ENCODE data around the gene ZNF664. TPM values are rescaled to one million over a fixed set of nuclear protein-coding genes. Genes with fewer than 3 reads are reported as not detected.

ZNF664 gene
- total and polyA plus RNA-seq, 2 of the 4 experiments (the other 2 are of a cell fraction): 29.9 to 32.6 TPM

DNA sequence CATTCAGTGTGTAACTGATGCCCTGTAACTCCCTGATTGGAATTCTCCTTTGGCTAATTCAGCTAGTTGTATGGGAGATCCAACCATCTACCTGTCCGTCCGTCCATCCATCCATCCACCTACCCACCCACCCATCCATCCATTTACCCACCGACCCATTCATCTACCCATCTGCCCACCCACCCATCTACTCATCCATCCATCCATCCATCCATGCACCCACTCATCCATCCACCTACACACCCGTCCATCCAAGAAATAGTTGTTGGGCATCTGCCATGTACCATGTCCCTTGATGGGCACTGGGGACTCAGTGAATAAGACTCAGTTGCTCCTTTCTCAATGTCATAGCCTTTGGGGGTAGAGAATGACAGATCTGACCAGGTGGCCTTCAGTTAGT lies 48.5 kb upstream of the ZNF664 start:
- no peaks in the 10 kb centered on the region; the same call in 1 of the 2 replicates for H3K36me3 ChIP-seq (ENCODE audit: control insufficient read depth, insufficient read depth, low read length)
- H3K79me1 ChIP-seq (ENCODE audit: low read depth in 1 of 2, low read length in 2 of 2): no peaks in the 10 kb centered on the region
- ATAC-seq (ENCODE audit: low read depth): no peak
- CTCF ChIA-PET: no interaction called here
- no peak overlapping the region for H3K4ac ChIP-seq (ENCODE audit: low read depth, low read length)
- no peak overlapping the region for H4K5ac ChIP-seq (ENCODE audit: low read depth, low read length)
- intact Hi-C loops (cut with micrococcal nuclease) (no loop called here), in situ Hi-C loops (cut with MboI; ENCODE audit: low sequenced_read_pairs) (no loop called here), dilution Hi-C loops (cut with HindIII; ENCODE audit: low sequenced_read_pairs, unreplicated experiment) (no loop called here)
- H4K20me1 ChIP-seq (ENCODE audit: insufficient read depth, low read length): no peaks in the 10 kb centered on the region
- no peaks in the 10 kb centered on the region for H3K9me3 ChIP-seq (ENCODE audit: control insufficient read depth, insufficient read depth, low read length)
- no peak overlapping the region for H3K4me2 ChIP-seq (ENCODE audit: low read depth, low read length)
- no peak overlapping the region for H4K8ac ChIP-seq (ENCODE audit: low read depth in 2 of 2, low read length in 2 of 2)
- no peak overlapping the region for H3K27ac ChIP-seq (ENCODE audit: insufficient read depth, low read length)
- H4K91ac ChIP-seq (ENCODE audit: insufficient read depth, low read depth, low read length): no peak overlapping the region
- no peak overlapping the region for H2BK120ac ChIP-seq (ENCODE audit: low read depth, low read length)
- no peaks in the 10 kb centered on the region for H3K27me3 ChIP-seq (ENCODE audit: control insufficient read depth, insufficient read depth, low read length)
- no peak overlapping the region for H3K23ac ChIP-seq (ENCODE audit: low read depth, low read length)
- POLR2A ChIA-PET (ENCODE audit: unreplicated experiment): no interaction called here
- no peak for DNase-seq
- H3K9me1 ChIP-seq (ENCODE audit: insufficient read depth, low read length): peaks cover 2% of the 10 kb centered on the region; the same call in 1 of the 2 replicates
- H2AFZ ChIP-seq (replicated peaks; ENCODE audit: low read length, poor library complexity): no peak overlapping the region
- BruUV-seq (replicated peaks): no TSS peak
- TF ChIP-seq, protein P1, sequence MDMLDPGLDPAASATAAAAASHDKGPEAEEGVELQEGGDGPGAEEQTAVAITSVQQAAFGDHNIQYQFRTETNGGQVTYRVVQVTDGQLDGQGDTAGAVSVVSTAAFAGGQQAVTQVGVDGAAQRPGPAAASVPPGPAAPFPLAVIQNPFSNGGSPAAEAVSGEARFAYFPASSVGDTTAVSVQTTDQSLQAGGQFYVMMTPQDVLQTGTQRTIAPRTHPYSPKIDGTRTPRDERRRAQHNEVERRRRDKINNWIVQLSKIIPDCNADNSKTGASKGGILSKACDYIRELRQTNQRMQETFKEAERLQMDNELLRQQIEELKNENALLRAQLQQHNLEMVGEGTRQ (IDR thresholded peaks at IDR 0.05; ENCODE audit: low read depth, low read length): no peak
- TF ChIP-seq FOS (IDR thresholded peaks at IDR 0.05; ENCODE audit: low read depth, low read length) (no peak), POLR2A (IDR thresholded peaks at IDR 0.05; ENCODE audit: low read depth, low read length) (no peak), CHD1 (IDR thresholded peaks at IDR 0.05; ENCODE audit: low read depth, low read length) (no peak), RFX5 (IDR thresholded peaks at IDR 0.05; ENCODE audit: low read depth, low read length) (no peak), RAD21 (IDR thresholded peaks at IDR 0.05; ENCODE audit: low read length) (no peak), RCOR1 (IDR thresholded peaks at IDR 0.05; ENCODE audit: insufficient replicate concordance, low read length) (no peak), SMC3 (IDR thresholded peaks at IDR 0.05; ENCODE audit: low read depth, low read length) (no peak)
- TF ChIP-seq, protein P2, sequence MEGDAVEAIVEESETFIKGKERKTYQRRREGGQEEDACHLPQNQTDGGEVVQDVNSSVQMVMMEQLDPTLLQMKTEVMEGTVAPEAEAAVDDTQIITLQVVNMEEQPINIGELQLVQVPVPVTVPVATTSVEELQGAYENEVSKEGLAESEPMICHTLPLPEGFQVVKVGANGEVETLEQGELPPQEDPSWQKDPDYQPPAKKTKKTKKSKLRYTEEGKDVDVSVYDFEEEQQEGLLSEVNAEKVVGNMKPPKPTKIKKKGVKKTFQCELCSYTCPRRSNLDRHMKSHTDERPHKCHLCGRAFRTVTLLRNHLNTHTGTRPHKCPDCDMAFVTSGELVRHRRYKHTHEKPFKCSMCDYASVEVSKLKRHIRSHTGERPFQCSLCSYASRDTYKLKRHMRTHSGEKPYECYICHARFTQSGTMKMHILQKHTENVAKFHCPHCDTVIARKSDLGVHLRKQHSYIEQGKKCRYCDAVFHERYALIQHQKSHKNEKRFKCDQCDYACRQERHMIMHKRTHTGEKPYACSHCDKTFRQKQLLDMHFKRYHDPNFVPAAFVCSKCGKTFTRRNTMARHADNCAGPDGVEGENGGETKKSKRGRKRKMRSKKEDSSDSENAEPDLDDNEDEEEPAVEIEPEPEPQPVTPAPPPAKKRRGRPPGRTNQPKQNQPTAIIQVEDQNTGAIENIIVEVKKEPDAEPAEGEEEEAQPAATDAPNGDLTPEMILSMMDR (conservative IDR thresholded peaks at IDR 0.05; ENCODE audit: low read depth, low read length): no peak
- no peaks in the 10 kb centered on the region for H3K4me1 ChIP-seq (ENCODE audit: control insufficient read depth, insufficient read depth, low read length)
- H3K14ac ChIP-seq (replicated peaks; ENCODE audit: low read depth, low read length): no peak overlapping the region
- no peak overlapping the region for H3K18ac ChIP-seq (ENCODE audit: low read depth, low read length)
- H2BK20ac ChIP-seq (ENCODE audit: low read depth, low read length): no peak overlapping the region
- no peak overlapping the region for H3K56ac ChIP-seq (ENCODE audit: extremely low read depth, insufficient read depth, low read length)
- H2AK9ac ChIP-seq (replicated peaks; ENCODE audit: low read depth, low read length, poor library complexity): no peak overlapping the region
- H2AK5ac ChIP-seq (ENCODE audit: low read depth, low read length): no peak overlapping the region
- H2BK15ac ChIP-seq (ENCODE audit: low read depth, low read length): no peak overlapping the region
- H3K9ac ChIP-seq (ENCODE audit: low read depth, low read length): no peak overlapping the region
- no peak overlapping the region for H3K4me3 ChIP-seq (ENCODE audit: insufficient read depth, low read depth, low read length)
- WGBS, 2 experiments (ENCODE audit: extremely low coverage in 2 of 2, insufficient read length in 1 of 2): 100% methylated on average over 1 of the region's 4 CpGs; no CpG with 5 or more reads in 1 of the 2 experiments
- no peak overlapping the region for H2BK5ac ChIP-seq (ENCODE audit: low read depth, low read length, poor library complexity, severe bottlenecking)

Measured in IMR-90 (cell line).